ENCODE measurements around the gene FOXQ1. TPM values are rescaled to one million over a fixed set of nuclear protein-coding genes. Genes with fewer than 3 reads are reported as not detected.

FOXQ1 gene
- total and polyA plus RNA-seq, 2 of the 13 experiments (the other 11 are each of a cell fraction or from before 2014, with no cell fraction given) = 35.2 to 39.8 TPM

DNA sequence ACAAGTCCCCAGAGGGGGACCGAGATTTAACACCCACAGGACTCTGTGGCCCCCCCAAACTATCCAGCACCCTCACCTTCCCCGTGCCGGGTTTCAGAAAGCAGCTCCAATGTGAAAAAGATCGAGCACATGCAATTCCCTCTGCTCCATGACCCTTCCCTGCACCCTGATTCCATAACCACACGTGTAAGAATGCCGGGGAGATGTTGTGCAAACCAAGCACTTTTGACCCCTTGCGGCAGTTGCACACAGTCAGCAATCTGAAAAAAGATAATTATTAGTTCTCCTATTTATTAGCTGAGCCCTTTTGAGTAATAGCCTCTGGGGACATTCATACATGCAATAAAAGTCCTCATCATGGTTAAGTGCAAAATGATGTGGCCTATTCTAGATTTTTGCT lies 13.0 kb downstream of the FOXQ1 start (continued):
- TF ChIP-seq, protein P1, sequence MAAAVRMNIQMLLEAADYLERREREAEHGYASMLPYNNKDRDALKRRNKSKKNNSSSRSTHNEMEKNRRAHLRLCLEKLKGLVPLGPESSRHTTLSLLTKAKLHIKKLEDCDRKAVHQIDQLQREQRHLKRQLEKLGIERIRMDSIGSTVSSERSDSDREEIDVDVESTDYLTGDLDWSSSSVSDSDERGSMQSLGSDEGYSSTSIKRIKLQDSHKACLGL (CRISPR knock-in tag; IDR thresholded peaks at IDR 0.05) = 0 out of 2 replicates have a peak, but pooled peaks have one; percentile 31
- TF ChIP-seq ZNF83 (CRISPR knock-in tag; IDR thresholded peaks at IDR 0.05; ENCODE audit: borderline replicate concordance) = no peak
- TF ChIP-seq ATF7 (IDR thresholded peaks at IDR 0.05) = no peak
- 0 out of 2 replicates have a peak, but pooled peaks have one; percentile 14 for TF ChIP-seq ATF7 (CRISPR knock-in tag; IDR thresholded peaks at IDR 0.05)
- TF ChIP-seq MIER2 (CRISPR knock-in tag; IDR thresholded peaks at IDR 0.05) = no peak
- peak; percentile 82 for TF ChIP-seq HNF4A (CRISPR knock-in tag; IDR thresholded peaks at IDR 0.05)
- no peak for TF ChIP-seq ZNF430 (CRISPR knock-in tag; IDR thresholded peaks at IDR 0.05)
- TF ChIP-seq ZNF275 (CRISPR knock-in tag; IDR thresholded peaks at IDR 0.05; ENCODE audit: borderline replicate concordance) = no peak
- peak; percentile 83; the same call in 1 of the 2 replicates for TF ChIP-seq KDM1A (CRISPR knock-in tag; IDR thresholded peaks at IDR 0.05)
- peak; percentile 94 for TF ChIP-seq ARNTL (CRISPR knock-in tag; IDR thresholded peaks at IDR 0.05)
- peak; percentile 81; the same call in 1 of the 2 replicates for TF ChIP-seq RXRA (CRISPR knock-in tag; IDR thresholded peaks at IDR 0.05)
- TF ChIP-seq ZNF792 (CRISPR knock-in tag; IDR thresholded peaks at IDR 0.05) = no peak
- peak; percentile 10 for TF ChIP-seq CCAR2 (optimal IDR thresholded peaks at IDR 0.05; ENCODE audit: low read depth, low read length)
- no peak for TF ChIP-seq THAP7 (CRISPR knock-in tag; IDR thresholded peaks at IDR 0.05)
- TF ChIP-seq KDM6A (CRISPR knock-in tag; IDR thresholded peaks at IDR 0.05; ENCODE audit: low read depth) = no peak
- no peak for TF ChIP-seq RFXANK (CRISPR knock-in tag; IDR thresholded peaks at IDR 0.05)
- TF ChIP-seq, protein P2, sequence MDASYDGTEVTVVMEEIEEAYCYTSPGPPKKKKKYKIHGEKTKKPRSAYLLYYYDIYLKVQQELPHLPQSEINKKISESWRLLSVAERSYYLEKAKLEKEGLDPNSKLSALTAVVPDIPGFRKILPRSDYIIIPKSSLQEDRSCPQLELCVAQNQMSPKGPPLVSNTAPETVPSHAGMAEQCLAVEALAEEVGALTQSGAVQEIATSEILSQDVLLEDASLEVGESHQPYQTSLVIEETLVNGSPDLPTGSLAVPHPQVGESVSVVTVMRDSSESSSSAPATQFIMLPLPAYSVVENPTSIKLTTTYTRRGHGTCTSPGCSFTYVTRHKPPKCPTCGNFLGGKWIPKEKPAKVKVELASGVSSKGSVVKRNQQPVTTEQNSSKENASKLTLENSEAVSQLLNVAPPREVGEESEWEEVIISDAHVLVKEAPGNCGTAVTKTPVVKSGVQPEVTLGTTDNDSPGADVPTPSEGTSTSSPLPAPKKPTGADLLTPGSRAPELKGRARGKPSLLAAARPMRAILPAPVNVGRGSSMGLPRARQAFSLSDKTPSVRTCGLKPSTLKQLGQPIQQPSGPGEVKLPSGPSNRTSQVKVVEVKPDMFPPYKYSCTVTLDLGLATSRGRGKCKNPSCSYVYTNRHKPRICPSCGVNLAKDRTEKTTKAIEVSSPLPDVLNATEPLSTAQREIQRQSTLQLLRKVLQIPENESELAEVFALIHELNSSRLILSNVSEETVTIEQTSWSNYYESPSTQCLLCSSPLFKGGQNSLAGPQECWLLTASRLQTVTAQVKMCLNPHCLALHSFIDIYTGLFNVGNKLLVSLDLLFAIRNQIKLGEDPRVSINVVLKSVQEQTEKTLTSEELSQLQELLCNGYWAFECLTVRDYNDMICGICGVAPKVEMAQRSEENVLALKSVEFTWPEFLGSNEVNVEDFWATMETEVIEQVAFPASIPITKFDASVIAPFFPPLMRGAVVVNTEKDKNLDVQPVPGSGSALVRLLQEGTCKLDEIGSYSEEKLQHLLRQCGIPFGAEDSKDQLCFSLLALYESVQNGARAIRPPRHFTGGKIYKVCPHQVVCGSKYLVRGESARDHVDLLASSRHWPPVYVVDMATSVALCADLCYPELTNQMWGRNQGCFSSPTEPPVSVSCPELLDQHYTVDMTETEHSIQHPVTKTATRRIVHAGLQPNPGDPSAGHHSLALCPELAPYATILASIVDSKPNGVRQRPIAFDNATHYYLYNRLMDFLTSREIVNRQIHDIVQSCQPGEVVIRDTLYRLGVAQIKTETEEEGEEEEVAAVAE (CRISPR knock-in tag; IDR thresholded peaks at IDR 0.05; ENCODE audit: borderline replicate concordance) = no peak
- TF ChIP-seq TAF15 (IDR thresholded peaks at IDR 0.05; ENCODE audit: low read depth, low read length, poor library complexity, severe bottlenecking) = no peak
- no peak for TF ChIP-seq MTA3 (CRISPR knock-in tag; IDR thresholded peaks at IDR 0.05)
- TF ChIP-seq CEBPZ (IDR thresholded peaks at IDR 0.05; ENCODE audit: low read length) = no peak
- no peak for TF ChIP-seq NFYC (CRISPR knock-in tag; IDR thresholded peaks at IDR 0.05)
- TF ChIP-seq POLR2AphosphoS5 (IDR thresholded peaks at IDR 0.05; ENCODE audit: low read depth, low read length) = no peak
- no peak for TF ChIP-seq EZH2 (conservative IDR thresholded peaks at IDR 0.05; ENCODE audit: low read depth, low read length)
- no peak for TF ChIP-seq ZNF879 (CRISPR knock-in tag; IDR thresholded peaks at IDR 0.05)
